Neural cell (in vitro differentiated cells): ENCODE data around the gene IP6K2. TPM values are rescaled to one million over a fixed set of nuclear protein-coding genes. Genes with fewer than 3 reads are reported as not detected.

ENCODE experiments used
- H2AFZ ChIP-seq: fragments of 200-600, 300-800 bp; sonication (generic), shearing (Covaris generic); 2 replicates; pipeline ENCODE4 v1.6.0; 2014; ENCODE audit warnings: low read depth, mild to moderate bottlenecking, antibody characterized with exemption, low read length, moderate library complexity
- H3F3A ChIP-seq: fragments of 200-600 bp; shearing (Covaris generic); 2 replicates; pipeline ENCODE4 v1.6.1; 2016; ENCODE audit warnings: mild to moderate bottlenecking, moderate library complexity, mixed read lengths, antibody characterized with exemption, low read length; ENCODE audit not compliant: insufficient read depth, poor library complexity, severe bottlenecking
- H3K27ac ChIP-seq: fragments of 200-600, 300-800 bp; sonication (generic), shearing (Covaris generic); 2 replicates; pipeline ENCODE4 v1.5.1; 2014; ENCODE audit warnings: mild to moderate bottlenecking, low read length, moderate library complexity
- H3K27me3 ChIP-seq: fragments of 300-800, 200-600 bp; sonication (generic), shearing (Covaris generic); 2 replicates; pipeline ENCODE4 v1.6.0; 2014; ENCODE audit warnings: mild to moderate bottlenecking, low read depth, low read length, moderate library complexity; ENCODE audit not compliant: insufficient read depth
- H3K36me3 ChIP-seq: fragments of 300-800, 200-600 bp; sonication (generic), shearing (Covaris generic); 2 replicates; pipeline ENCODE4 v1.5.1; 2014; ENCODE audit warnings: mild to moderate bottlenecking, antibody characterized with exemption, low read length, moderate library complexity; ENCODE audit not compliant: insufficient read depth
- H3K4me2 ChIP-seq: fragments of 300-800, 200-600 bp; sonication (generic), shearing (Covaris generic); 2 replicates; pipeline ENCODE4 v1.6.0; 2014; ENCODE audit warnings: mild to moderate bottlenecking, low read length
- H3K4me3 ChIP-seq: fragments of 300-800, 200-600 bp; sonication (generic), shearing (Covaris generic); 2 replicates; pipeline ENCODE4 v1.5.1; 2014; ENCODE audit warnings: mild to moderate bottlenecking, low read length, moderate library complexity
- H3K79me2 ChIP-seq: fragments of 200-600 bp; shearing (Covaris generic); replicated peaks from 2 replicates; pipeline ENCODE4 v1.6.0; 2014; ENCODE audit warnings: mild to moderate bottlenecking, low read length, moderate library complexity; ENCODE audit not compliant: insufficient read depth
- H3K9ac ChIP-seq: fragments of 300-800, 200-600 bp; sonication (generic), shearing (Covaris generic); 2 replicates; pipeline ENCODE4 v1.6.1; 2016; ENCODE audit warnings: mild to moderate bottlenecking, low read length, mixed read lengths
- H3K9me2 ChIP-seq: fragments of 200-600 bp; shearing (Covaris generic); 2 replicates; pipeline ENCODE4 v1.6.1; 2016; ENCODE audit warnings: mild to moderate bottlenecking, low read length, mixed read lengths; ENCODE audit not compliant: insufficient read depth
- H3K9me3 ChIP-seq: fragments of 200-600, 300-800 bp; sonication (generic), shearing (Covaris generic); 2 replicates; pipeline ENCODE4 v1.6.1; 2016; ENCODE audit warnings: mild to moderate bottlenecking, mixed run types, low read length, moderate library complexity, mixed read lengths
- H4K20me1 ChIP-seq: fragments of 200-600 bp; shearing (Covaris generic); 2 replicates; pipeline ENCODE4 v1.6.1; 2016; ENCODE audit warnings: mild to moderate bottlenecking, mixed run types; ENCODE audit not compliant: insufficient read depth
- EP300 ChIP-seq: fragments of 450-650 bp; conservative IDR thresholded peaks from 2 replicates; pipeline ENCODE4 v1.6.1; 2014; ENCODE audit warnings: antibody characterized with exemption, mild to moderate bottlenecking, moderate library complexity; ENCODE audit not compliant: poor library complexity, severe bottlenecking
- EZH2 ChIP-seq: fragments of 200-600, 300-800 bp; shearing (Covaris generic), sonication (generic); IDR thresholded peaks from 2 replicates; pipeline ENCODE4 v1.6.1; 2014; ENCODE audit warnings: antibody characterized with exemption, low read length, borderline replicate concordance, mild to moderate bottlenecking; ENCODE audit not compliant: insufficient read depth, poor library complexity, severe bottlenecking
- MXI1 ChIP-seq: fragments of 450-650 bp; conservative IDR thresholded peaks from 2 replicates; pipeline ENCODE4 v1.6.1; 2014; ENCODE audit warnings: antibody characterized with exemption, mild to moderate bottlenecking; ENCODE audit not compliant: poor library complexity, severe bottlenecking
- POLR2AphosphoS5 ChIP-seq: IDR thresholded peaks from 2 replicates; pipeline ENCODE4 v1.6.1; 2012
- RAD21 ChIP-seq: fragments of 450-650 bp; conservative IDR thresholded peaks from 2 replicates; pipeline ENCODE4 v1.6.1; 2014; ENCODE audit warnings: antibody characterized with exemption, mild to moderate bottlenecking, moderate library complexity
- SMC3 ChIP-seq: fragments of 450-650 bp; conservative IDR thresholded peaks from 2 replicates; pipeline ENCODE4 v1.6.1; 2014; ENCODE audit warnings: antibody characterized with exemption, mild to moderate bottlenecking, moderate library complexity; ENCODE audit not compliant: poor library complexity
- TAF1 ChIP-seq: IDR thresholded peaks from 2 replicates; pipeline ENCODE4 v1.6.1; 2012; ENCODE audit warnings: low read depth
- polyA plus RNA-seq: library from polyadenylated mRNA; depleted of rRNA; stranded (reverse); fragments of >200 nt; gene quantifications from 2 replicates; pipeline ENCODE4 v1.2.3, GENCODE V29; 2014
- TF ChIP-seq, protein P1 (sequence below): fragments of 450-650 bp; IDR thresholded peaks from 2 replicates; pipeline ENCODE4 v1.5.1; 2014; ENCODE audit warnings: antibody characterized with exemption, mild to moderate bottlenecking, moderate library complexity; ENCODE audit not compliant: poor library complexity, severe bottlenecking
- TF ChIP-seq, protein P2 (sequence below): IDR thresholded peaks from 2 replicates; pipeline ENCODE4 v1.6.1; 2012; ENCODE audit warnings: borderline replicate concordance

The IP6K2 gene
- polyA plus RNA-seq, 1 donor from 2014 or later: 480 TPM

DNA sequence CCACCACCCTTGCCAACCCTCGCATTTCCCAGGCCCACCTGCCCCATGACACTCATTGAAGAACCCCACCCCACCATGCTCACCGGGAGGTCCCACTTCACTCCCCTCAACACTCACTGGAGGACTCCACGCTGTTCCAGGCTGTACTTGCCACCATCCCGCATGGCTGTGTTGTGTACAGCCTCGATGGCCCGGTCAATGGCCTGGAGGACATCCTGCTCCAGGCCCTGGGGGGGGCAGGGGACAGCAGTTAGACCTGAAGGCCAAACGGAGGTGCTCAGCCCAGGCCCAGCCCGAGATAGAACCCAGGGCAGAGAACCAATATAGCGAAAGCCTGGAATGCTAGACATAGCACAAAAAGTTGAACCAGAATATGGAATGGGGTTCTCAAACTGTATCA lies 34.2 kb downstream of the IP6K2 start:
- peaks cover 11% of the 10 kb centered on the region for H3K79me2 ChIP-seq
- no peaks in the 10 kb centered on the region for H3F3A ChIP-seq
- H3K4me3 ChIP-seq: no peak overlapping the region
- H3K4me2 ChIP-seq: no peak overlapping the region
- H3K9me3 ChIP-seq: no peaks in the 10 kb centered on the region
- no peak overlapping the region for H2AFZ ChIP-seq
- H3K36me3 ChIP-seq: peaks cover 10% of the 10 kb centered on the region
- peaks cover 9% of the 10 kb centered on the region for H4K20me1 ChIP-seq
- H3K9me2 ChIP-seq: no peaks in the 10 kb centered on the region
- no peak for TF ChIP-seq EZH2
- TF ChIP-seq, protein P1, sequence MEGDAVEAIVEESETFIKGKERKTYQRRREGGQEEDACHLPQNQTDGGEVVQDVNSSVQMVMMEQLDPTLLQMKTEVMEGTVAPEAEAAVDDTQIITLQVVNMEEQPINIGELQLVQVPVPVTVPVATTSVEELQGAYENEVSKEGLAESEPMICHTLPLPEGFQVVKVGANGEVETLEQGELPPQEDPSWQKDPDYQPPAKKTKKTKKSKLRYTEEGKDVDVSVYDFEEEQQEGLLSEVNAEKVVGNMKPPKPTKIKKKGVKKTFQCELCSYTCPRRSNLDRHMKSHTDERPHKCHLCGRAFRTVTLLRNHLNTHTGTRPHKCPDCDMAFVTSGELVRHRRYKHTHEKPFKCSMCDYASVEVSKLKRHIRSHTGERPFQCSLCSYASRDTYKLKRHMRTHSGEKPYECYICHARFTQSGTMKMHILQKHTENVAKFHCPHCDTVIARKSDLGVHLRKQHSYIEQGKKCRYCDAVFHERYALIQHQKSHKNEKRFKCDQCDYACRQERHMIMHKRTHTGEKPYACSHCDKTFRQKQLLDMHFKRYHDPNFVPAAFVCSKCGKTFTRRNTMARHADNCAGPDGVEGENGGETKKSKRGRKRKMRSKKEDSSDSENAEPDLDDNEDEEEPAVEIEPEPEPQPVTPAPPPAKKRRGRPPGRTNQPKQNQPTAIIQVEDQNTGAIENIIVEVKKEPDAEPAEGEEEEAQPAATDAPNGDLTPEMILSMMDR: no peak
- TF ChIP-seq EP300: no peak
- TF ChIP-seq, protein P2, sequence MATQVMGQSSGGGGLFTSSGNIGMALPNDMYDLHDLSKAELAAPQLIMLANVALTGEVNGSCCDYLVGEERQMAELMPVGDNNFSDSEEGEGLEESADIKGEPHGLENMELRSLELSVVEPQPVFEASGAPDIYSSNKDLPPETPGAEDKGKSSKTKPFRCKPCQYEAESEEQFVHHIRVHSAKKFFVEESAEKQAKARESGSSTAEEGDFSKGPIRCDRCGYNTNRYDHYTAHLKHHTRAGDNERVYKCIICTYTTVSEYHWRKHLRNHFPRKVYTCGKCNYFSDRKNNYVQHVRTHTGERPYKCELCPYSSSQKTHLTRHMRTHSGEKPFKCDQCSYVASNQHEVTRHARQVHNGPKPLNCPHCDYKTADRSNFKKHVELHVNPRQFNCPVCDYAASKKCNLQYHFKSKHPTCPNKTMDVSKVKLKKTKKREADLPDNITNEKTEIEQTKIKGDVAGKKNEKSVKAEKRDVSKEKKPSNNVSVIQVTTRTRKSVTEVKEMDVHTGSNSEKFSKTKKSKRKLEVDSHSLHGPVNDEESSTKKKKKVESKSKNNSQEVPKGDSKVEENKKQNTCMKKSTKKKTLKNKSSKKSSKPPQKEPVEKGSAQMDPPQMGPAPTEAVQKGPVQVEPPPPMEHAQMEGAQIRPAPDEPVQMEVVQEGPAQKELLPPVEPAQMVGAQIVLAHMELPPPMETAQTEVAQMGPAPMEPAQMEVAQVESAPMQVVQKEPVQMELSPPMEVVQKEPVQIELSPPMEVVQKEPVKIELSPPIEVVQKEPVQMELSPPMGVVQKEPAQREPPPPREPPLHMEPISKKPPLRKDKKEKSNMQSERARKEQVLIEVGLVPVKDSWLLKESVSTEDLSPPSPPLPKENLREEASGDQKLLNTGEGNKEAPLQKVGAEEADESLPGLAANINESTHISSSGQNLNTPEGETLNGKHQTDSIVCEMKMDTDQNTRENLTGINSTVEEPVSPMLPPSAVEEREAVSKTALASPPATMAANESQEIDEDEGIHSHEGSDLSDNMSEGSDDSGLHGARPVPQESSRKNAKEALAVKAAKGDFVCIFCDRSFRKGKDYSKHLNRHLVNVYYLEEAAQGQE: no peak
- TF ChIP-seq SMC3: no peak
- no peak for TF ChIP-seq RAD21
- no peak for TF ChIP-seq TAF1
- TF ChIP-seq MXI1: no peak
- no peak for TF ChIP-seq POLR2AphosphoS5
- H3K9ac ChIP-seq: no peak overlapping the region
- H3K27me3 ChIP-seq: no peaks in the 10 kb centered on the region
- H3K27ac ChIP-seq: no peak overlapping the region

DNA sequence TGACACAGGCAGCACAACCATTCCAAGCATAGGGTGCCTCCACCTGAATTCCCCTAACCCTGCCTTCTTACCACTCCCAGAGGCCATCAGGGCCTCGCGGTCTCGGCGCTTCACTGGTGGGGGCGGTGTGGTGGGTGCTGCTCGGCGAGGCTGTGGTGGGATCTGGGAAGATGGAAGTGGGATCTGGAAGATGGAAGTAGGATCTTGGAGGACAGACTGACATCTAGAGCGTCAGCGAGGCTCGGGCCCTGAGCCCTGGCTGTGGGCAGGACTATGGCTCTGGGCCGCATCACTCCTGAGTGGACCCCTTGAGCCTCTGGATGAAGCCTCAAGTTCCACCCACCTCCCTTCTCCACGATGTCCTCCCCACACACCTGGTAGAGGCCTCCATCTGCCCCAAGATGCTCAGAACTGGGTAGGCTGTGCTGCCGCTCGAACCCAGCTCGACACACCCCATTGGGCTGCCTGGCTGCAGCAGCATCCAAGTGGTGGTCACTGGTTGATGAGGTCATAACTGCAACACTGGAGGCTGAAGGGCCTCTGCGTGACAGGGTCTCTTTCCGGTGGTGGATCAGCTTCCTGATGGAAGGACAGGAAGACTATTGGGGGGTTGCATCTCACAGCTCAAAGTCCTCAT lies 34.9 kb downstream of the IP6K2 start:
- H2AFZ ChIP-seq: no peak overlapping the region
- H4K20me1 ChIP-seq: peaks cover 2% of the 10 kb centered on the region
- no peaks in the 10 kb centered on the region for H3K9me3 ChIP-seq
- H3K27ac ChIP-seq: no peak overlapping the region
- TF ChIP-seq, protein P2: no peak
- no peak for TF ChIP-seq TAF1
- TF ChIP-seq, protein P1: no peak
- no peak for TF ChIP-seq MXI1
- TF ChIP-seq POLR2AphosphoS5: no peak
- TF ChIP-seq EZH2: no peak
- no peak for TF ChIP-seq EP300
- no peak for TF ChIP-seq RAD21
- no peak for TF ChIP-seq SMC3
- no peaks in the 10 kb centered on the region for H3K9me2 ChIP-seq
- peaks cover 11% of the 10 kb centered on the region for H3K79me2 ChIP-seq
- H3K4me2 ChIP-seq: no peak overlapping the region
- H3K36me3 ChIP-seq: peaks cover 14% of the 10 kb centered on the region
- H3K27me3 ChIP-seq: no peaks in the 10 kb centered on the region
- no peaks in the 10 kb centered on the region for H3F3A ChIP-seq
- no peak overlapping the region for H3K4me3 ChIP-seq
- no peak overlapping the region for H3K9ac ChIP-seq
